Measurements from ENCODE around the gene GCN1.
A peak's percentile ranks its signal among the peaks of the same experiment; 100 is the strongest.

GCN1 gene

GRCh38 chr12:120175537-120175936, 19.0 kb downstream of the GCN1 start:
- no peak for DNase-seq (ENCODE audit: low spot score)

- DNase-seq (ENCODE audit: low spot score), result no peak
Observed at GRCh38 chr12:120175062-120175461, 19.5 kb downstream of the GCN1 start.

- no peak for DNase-seq (ENCODE audit: low spot score)
Observed at GRCh38 chr12:120172053-120172452, 22.5 kb downstream of the GCN1 start.

- DNase-seq (ENCODE audit: low spot score), result no peak
Observed at GRCh38 chr12:120170631-120171030, 23.9 kb downstream of the GCN1 start.

- DNase-seq (ENCODE audit: low spot score), result no peak
Observed at GRCh38 chr12:120169946-120170345, 24.6 kb downstream of the GCN1 start.

GRCh38 chr12:120168337-120168736, 26.2 kb downstream of the GCN1 start:
- DNase-seq (ENCODE audit: low spot score), result no peak

- peak; percentile 12 for DNase-seq (ENCODE audit: low spot score)
Observed at GRCh38 chr12:120167529-120168095, 26.9 kb downstream of the GCN1 start.

GRCh38 chr12:120164293-120164692, 30.2 kb downstream of the GCN1 start:
- no peak for DNase-seq (ENCODE audit: low spot score)

GRCh38 chr12:120162763-120163162, 31.8 kb downstream of the GCN1 start:
- no peak for DNase-seq (ENCODE audit: low spot score)

GRCh38 chr12:120161852-120162251, 32.7 kb downstream of the GCN1 start:
- DNase-seq (ENCODE audit: low spot score), result no peak

- no peak for DNase-seq (ENCODE audit: low spot score)
Observed at GRCh38 chr12:120159509-120160237, 34.8 kb downstream of the GCN1 start.

- DNase-seq (ENCODE audit: low spot score), result no peak
Observed at GRCh38 chr12:120158351-120158750, 36.2 kb downstream of the GCN1 start.

GRCh38 chr12:120157678-120158077, 36.8 kb downstream of the GCN1 start:
- DNase-seq (ENCODE audit: low spot score), result no peak

GRCh38 chr12:120156315-120157259, 37.9 kb downstream of the GCN1 start:
- no peak for DNase-seq (ENCODE audit: low spot score)

GRCh38 chr12:120155072-120155471, 39.4 kb downstream of the GCN1 start:
- DNase-seq (ENCODE audit: low spot score), result no peak

- no peak for DNase-seq (ENCODE audit: low spot score)
Observed at GRCh38 chr12:120150919-120151525, 43.5 kb downstream of the GCN1 start.

GRCh38 chr12:120148011-120148410, 46.5 kb downstream of the GCN1 start:
- no peak for DNase-seq (ENCODE audit: low spot score)

- DNase-seq (ENCODE audit: low spot score), result no peak
Observed at GRCh38 chr12:120145164-120145563, 49.4 kb downstream of the GCN1 start.

GRCh38 chr12:120144215-120144614, 50.3 kb downstream of the GCN1 start:
- no peak for DNase-seq (ENCODE audit: low spot score)

- no peak for DNase-seq (ENCODE audit: low spot score)
Observed at GRCh38 chr12:120142231-120142877, 52.2 kb downstream of the GCN1 start.

- no peak for DNase-seq (ENCODE audit: low spot score)
Observed at GRCh38 chr12:120141336-120141735, 53.2 kb downstream of the GCN1 start.

GRCh38 chr12:120140603-120141002, 53.9 kb downstream of the GCN1 start:
- DNase-seq (ENCODE audit: low spot score), result no peak
